DND-41 (cell line): ENCODE data around the gene FMO2.

Experiments
- ATAC-seq: fragments of 200-7000 bp; cut with Tn5 transposase; 3 replicates; pipeline ENCODE4 v1.9.1; 2021; ENCODE audit warnings: low read depth; ENCODE audit not compliant: insufficient read depth
- DNase-seq: peaks from one replicate; pipeline ENCODE4 v3.0.0-alpha.2; 2020
- H2AFZ ChIP-seq: 2 replicates; pipeline ENCODE4 v1.6.0; 2012; ENCODE audit warnings: low read depth, low read length
- H3K27ac ChIP-seq: 2 replicates; pipeline ENCODE4 v1.5.1; 2012; ENCODE audit warnings: low read length, inconsistent platforms
- H3K27me3 ChIP-seq: fragments of 200-600 bp; sonication (generic); 2 replicates; pipeline ENCODE4 v1.6.0; 2012; ENCODE audit warnings: low read length, mild to moderate bottlenecking, inconsistent platforms; ENCODE audit not compliant: insufficient read depth, poor library complexity
- H3K36me3 ChIP-seq: 2 replicates; pipeline ENCODE4 v1.5.1; 2012; ENCODE audit warnings: low read length, inconsistent platforms; ENCODE audit not compliant: insufficient read depth
- H3K4me1 ChIP-seq: 2 replicates; pipeline ENCODE4 v1.5.1; 2012; ENCODE audit warnings: mild to moderate bottlenecking, low read length; ENCODE audit not compliant: insufficient read depth
- H3K4me2 ChIP-seq: 2 replicates; pipeline ENCODE4 v1.6.0; 2012; ENCODE audit warnings: mild to moderate bottlenecking, moderate library complexity, low read length, inconsistent platforms; ENCODE audit not compliant: insufficient read depth
- H3K4me3 ChIP-seq, 2 experiments: fragments of 200-600 bp in 1 of 2; shearing (Covaris generic) in 1 of 2; 2 replicates each; pipeline ENCODE4 v1.5.1; 2012 to 2016; ENCODE audit warnings: inconsistent platforms in 2 of 2, low read length in 2 of 2, mild to moderate bottlenecking in 2 of 2, low read depth in 1 of 2, moderate library complexity in 1 of 2
- H3K79me2 ChIP-seq: 2 replicates; pipeline ENCODE4 v1.6.0; 2012; ENCODE audit warnings: low read length, inconsistent platforms; ENCODE audit not compliant: insufficient read depth
- H3K9ac ChIP-seq: 2 replicates; pipeline ENCODE4 v1.6.0; 2012; ENCODE audit warnings: low read depth, mild to moderate bottlenecking, inconsistent platforms, low read length, moderate library complexity
- H3K9me3 ChIP-seq: 2 replicates; pipeline ENCODE4 v1.5.1; 2012; ENCODE audit warnings: low read length, moderate library complexity, mild to moderate bottlenecking, inconsistent platforms; ENCODE audit not compliant: insufficient read depth, severe bottlenecking
- H4K20me1 ChIP-seq: 2 replicates; pipeline ENCODE4 v1.6.0; 2012; ENCODE audit warnings: low read length; ENCODE audit not compliant: insufficient read depth
- EZH2 ChIP-seq: IDR thresholded peaks from 3 replicates; pipeline ENCODE4 v1.6.1; 2012; ENCODE audit warnings: borderline replicate concordance, low read depth, mild to moderate bottlenecking, moderate library complexity, low read length, inconsistent platforms; ENCODE audit not compliant: severe bottlenecking
- TF ChIP-seq, protein P1 (sequence below): IDR thresholded peaks from 2 replicates; pipeline ENCODE4 v1.5.1; 2012; ENCODE audit warnings: borderline replicate concordance, low read length, moderate library complexity, mild to moderate bottlenecking; ENCODE audit not compliant: poor library complexity, severe bottlenecking; ENCODE audit errors: extremely low read depth

The FMO2 gene

DNA sequence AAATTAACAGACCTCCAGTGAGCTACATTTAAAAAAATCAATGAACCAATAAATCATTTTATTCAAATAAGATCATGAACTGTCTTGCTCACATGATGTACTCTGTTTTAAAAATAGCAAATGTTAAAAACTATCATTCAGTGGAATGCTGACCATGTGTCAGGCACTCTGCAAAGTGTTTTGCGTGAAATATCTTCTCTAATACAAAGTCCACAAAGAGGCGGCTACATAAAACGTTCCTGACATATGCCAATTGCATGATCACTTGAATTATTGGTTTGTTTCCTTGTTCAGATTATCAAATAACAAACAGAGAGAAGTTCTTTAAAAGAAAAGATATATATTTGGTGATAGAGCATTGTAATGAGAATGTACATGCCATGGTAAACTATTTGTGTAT is 10.7 kb downstream of the FMO2 start:
- no peaks in the 10 kb centered on the region for H3K9me3 ChIP-seq
- no peaks in the 10 kb centered on the region for H3K4me1 ChIP-seq
- H3K79me2 ChIP-seq = no peaks in the 10 kb centered on the region
- TF ChIP-seq, protein P1, sequence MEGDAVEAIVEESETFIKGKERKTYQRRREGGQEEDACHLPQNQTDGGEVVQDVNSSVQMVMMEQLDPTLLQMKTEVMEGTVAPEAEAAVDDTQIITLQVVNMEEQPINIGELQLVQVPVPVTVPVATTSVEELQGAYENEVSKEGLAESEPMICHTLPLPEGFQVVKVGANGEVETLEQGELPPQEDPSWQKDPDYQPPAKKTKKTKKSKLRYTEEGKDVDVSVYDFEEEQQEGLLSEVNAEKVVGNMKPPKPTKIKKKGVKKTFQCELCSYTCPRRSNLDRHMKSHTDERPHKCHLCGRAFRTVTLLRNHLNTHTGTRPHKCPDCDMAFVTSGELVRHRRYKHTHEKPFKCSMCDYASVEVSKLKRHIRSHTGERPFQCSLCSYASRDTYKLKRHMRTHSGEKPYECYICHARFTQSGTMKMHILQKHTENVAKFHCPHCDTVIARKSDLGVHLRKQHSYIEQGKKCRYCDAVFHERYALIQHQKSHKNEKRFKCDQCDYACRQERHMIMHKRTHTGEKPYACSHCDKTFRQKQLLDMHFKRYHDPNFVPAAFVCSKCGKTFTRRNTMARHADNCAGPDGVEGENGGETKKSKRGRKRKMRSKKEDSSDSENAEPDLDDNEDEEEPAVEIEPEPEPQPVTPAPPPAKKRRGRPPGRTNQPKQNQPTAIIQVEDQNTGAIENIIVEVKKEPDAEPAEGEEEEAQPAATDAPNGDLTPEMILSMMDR = no peak
- no peak for TF ChIP-seq EZH2
- H4K20me1 ChIP-seq = no peaks in the 10 kb centered on the region
- no peak overlapping the region for H3K27ac ChIP-seq
- H2AFZ ChIP-seq = no peak overlapping the region
- no peaks in the 10 kb centered on the region for H3K36me3 ChIP-seq
- no peak overlapping the region for H3K9ac ChIP-seq
- no peak overlapping the region for H3K4me3 ChIP-seq
- no peaks in the 10 kb centered on the region for H3K27me3 ChIP-seq
- DNase-seq = no peak
- no peak for ATAC-seq
- H3K4me2 ChIP-seq = no peak overlapping the region

DNA sequence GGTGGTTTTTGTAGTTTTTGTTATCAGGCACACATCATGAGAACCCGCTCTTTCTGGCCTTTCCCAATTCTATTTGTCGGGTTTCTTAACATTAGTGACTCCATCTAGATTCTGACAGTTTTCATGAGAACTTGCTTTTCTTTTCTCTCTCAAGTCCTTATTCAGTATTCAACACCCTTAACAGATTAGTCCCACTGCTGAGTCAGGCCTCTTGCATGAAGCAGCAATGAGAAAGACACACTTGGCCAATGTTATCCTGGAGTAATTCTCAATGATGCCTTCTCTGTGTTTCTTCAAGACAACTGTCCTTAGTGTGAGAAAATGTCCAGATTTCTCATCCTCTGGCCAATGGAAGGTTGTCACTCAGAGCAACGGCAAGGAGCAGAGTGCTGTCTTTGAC is 11.3 kb downstream of the FMO2 start:
- Histone ChIP-seq H2AFZ (no peak overlapping the region), H3K9ac (no peak overlapping the region), H3K79me2 (no peaks in the 10 kb centered on the region), H3K36me3 (no peaks in the 10 kb centered on the region), H3K4me1 (no peaks in the 10 kb centered on the region), H3K9me3 (no peaks in the 10 kb centered on the region), H3K4me3 (no peak overlapping the region), H4K20me1 (no peaks in the 10 kb centered on the region), H3K27ac (no peak overlapping the region), H3K4me2 (no peak overlapping the region), H3K27me3 (no peaks in the 10 kb centered on the region)
- no peak for TF ChIP-seq EZH2
- TF ChIP-seq, protein P1 = no peak
- ATAC-seq (no peak), DNase-seq (no peak)

DNA sequence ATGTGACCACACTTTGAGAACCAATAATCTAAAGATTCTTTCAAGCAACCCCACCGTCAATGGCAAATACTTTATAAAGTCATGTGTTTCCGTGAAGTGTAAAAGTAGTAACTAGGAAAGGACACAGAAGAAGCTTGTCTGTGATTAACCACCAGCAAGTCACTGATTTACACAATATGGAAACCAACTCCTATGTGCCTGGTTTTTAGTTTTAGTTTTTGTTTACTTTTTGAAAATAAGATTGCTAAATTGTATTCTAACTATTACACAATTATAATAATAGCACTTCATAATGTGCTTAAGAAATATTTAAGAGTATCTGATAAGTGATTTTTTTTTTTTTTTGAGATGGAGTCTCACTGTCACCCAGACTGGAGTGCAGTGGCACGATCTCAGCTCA is 13.0 kb downstream of the FMO2 start:
- no peak for TF ChIP-seq EZH2
- TF ChIP-seq, protein P1 = no peak
- no peaks in the 10 kb centered on the region for H3K27me3 ChIP-seq
- no peak overlapping the region for H3K4me2 ChIP-seq
- H3K79me2 ChIP-seq = no peaks in the 10 kb centered on the region
- H4K20me1 ChIP-seq = no peaks in the 10 kb centered on the region
- no peak overlapping the region for H2AFZ ChIP-seq
- H3K4me1 ChIP-seq = no peaks in the 10 kb centered on the region
- ATAC-seq (no peak), DNase-seq (no peak)
- H3K9ac ChIP-seq = no peak overlapping the region
- H3K4me3 ChIP-seq = no peak overlapping the region
- no peak overlapping the region for H3K27ac ChIP-seq
- no peaks in the 10 kb centered on the region for H3K9me3 ChIP-seq
- no peaks in the 10 kb centered on the region for H3K36me3 ChIP-seq

DNA sequence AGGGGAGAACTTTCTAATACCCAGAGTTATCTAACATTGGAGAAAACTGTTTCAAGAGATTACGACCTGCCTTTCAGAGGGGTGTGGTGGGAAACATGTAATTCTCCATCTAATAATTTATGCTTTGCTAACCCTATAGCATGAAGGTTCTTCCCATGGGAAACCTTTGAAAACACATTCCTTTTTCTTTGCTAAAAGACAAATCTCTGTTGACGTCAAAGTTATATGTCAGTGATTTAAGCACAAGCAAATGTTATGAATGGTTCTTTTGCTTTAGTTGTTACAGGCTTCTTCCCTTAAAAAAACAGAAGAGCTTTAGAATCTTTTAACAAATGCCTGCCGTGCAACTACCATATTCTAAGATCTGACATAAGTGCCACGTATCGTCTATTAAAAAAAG is 19.2 kb downstream of the FMO2 start:
- Histone ChIP-seq H3K79me2 (no peaks in the 10 kb centered on the region), H3K4me2 (no peak overlapping the region), H3K27me3 (peaks cover 4% of the 10 kb centered on the region), H3K27ac (no peak overlapping the region), H3K9ac (no peak overlapping the region), H3K4me1 (no peaks in the 10 kb centered on the region), H3K9me3 (no peaks in the 10 kb centered on the region), H4K20me1 (no peaks in the 10 kb centered on the region), H3K36me3 (no peaks in the 10 kb centered on the region), H3K4me3 (no peak overlapping the region), H2AFZ (no peak overlapping the region)
- no peak for TF ChIP-seq EZH2
- no peak for DNase-seq
- ATAC-seq = no peak
